WI38 (cell line): ENCODE results near the gene DCLRE1A.
"Not testable (repeated sequence)": the region's sequence is repeated elsewhere in the genome, so short reads cannot be mapped to it uniquely, and the experiment has no call there.

Source experiments
- H3K4me3 ChIP-seq: 2 replicates; pipeline ENCODE4 v1.5.1; 2011; ENCODE audit warnings: low read depth, mild to moderate bottlenecking, control low read depth, low read length
- CTCF ChIP-seq: IDR thresholded peaks from 2 replicates; pipeline ENCODE4 v1.5.1; 2012; ENCODE audit warnings: low read depth, mild to moderate bottlenecking, control low read depth, low read length

Gene DCLRE1A

GRCh38 chr10:113846036-113846435 is 7.8 kb downstream of the DCLRE1A start:
- no peak overlapping the region for H3K4me3 ChIP-seq
- TF ChIP-seq CTCF, result no peak

- TF ChIP-seq CTCF, result no peak
- H3K4me3 ChIP-seq, result no peak overlapping the region
These were observed 9.9 kb downstream of the DCLRE1A start for GRCh38 chr10:113843972-113844485.

- no peak for TF ChIP-seq CTCF
- no peak overlapping the region for H3K4me3 ChIP-seq
These were observed 11.7 kb downstream of the DCLRE1A start for GRCh38 chr10:113842171-113842570.

- H3K4me3 ChIP-seq, result not testable (repeated sequence)
These were observed 25.3 kb downstream of the DCLRE1A start for GRCh38 chr10:113828567-113828966.

- no peak for TF ChIP-seq CTCF
- no peak overlapping the region for H3K4me3 ChIP-seq
These were observed 28.1 kb downstream of the DCLRE1A start for GRCh38 chr10:113825791-113826190.

- TF ChIP-seq CTCF, result no peak
- H3K4me3 ChIP-seq, result no peak overlapping the region
These were observed 30.5 kb downstream of the DCLRE1A start for GRCh38 chr10:113823389-113823788.

- no peak for TF ChIP-seq CTCF
- no peak overlapping the region for H3K4me3 ChIP-seq
These were observed 31.7 kb downstream of the DCLRE1A start for GRCh38 chr10:113822174-113822573.

- H3K4me3 ChIP-seq, result not testable (repeated sequence)
These were observed 32.6 kb downstream of the DCLRE1A start for GRCh38 chr10:113821306-113821705.
